K562 (cell line): ENCODE data around the gene C11orf98. TPM values are rescaled to one million over a fixed set of nuclear protein-coding genes. Genes with fewer than 3 reads are reported as not detected.

Source experiments
- ASH1L ChIP-seq: fragments of 450-650 bp; IDR thresholded peaks from 2 replicates; pipeline ENCODE4 v1.6.1; 2018; ENCODE audit warnings: borderline replicate concordance, mild to moderate bottlenecking, low read depth; ENCODE audit not compliant: partially characterized antibody
- BCOR ChIP-seq: fragments of 450-650 bp; IDR thresholded peaks from 2 replicates; pipeline ENCODE4 v1.6.1; 2016
- CBFB ChIP-seq: sonication (generic); formaldehyde crosslinking; IDR thresholded peaks from 2 replicates; pipeline ENCODE4 v1.4.0; 2020; ENCODE audit warnings: mild to moderate bottlenecking, missing genetic modification reagents
- EP400 ChIP-seq: fragments of 450-650 bp; IDR thresholded peaks from 2 replicates; pipeline ENCODE4 v1.6.1; 2017; ENCODE audit warnings: antibody characterized with exemption, mild to moderate bottlenecking, moderate library complexity
- FOXK1 ChIP-seq: sonication (generic); formaldehyde crosslinking; IDR thresholded peaks from 2 replicates; pipeline ENCODE4 v1.8.0; 2022; ENCODE audit warnings: missing genetic modification reagents, mild to moderate bottlenecking, borderline replicate concordance
- GATAD2B ChIP-seq: fragments of 450-650 bp; IDR thresholded peaks from 2 replicates; pipeline ENCODE4 v1.6.1; 2017; ENCODE audit warnings: mild to moderate bottlenecking, borderline replicate concordance
- KDM5B ChIP-seq: fragments of 200-600 bp; sonication (generic); IDR thresholded peaks from 2 replicates; pipeline ENCODE4 v1.6.1; 2012; ENCODE audit warnings: low read depth, mild to moderate bottlenecking, moderate library complexity, low read length, control low read depth, inconsistent platforms; ENCODE audit not compliant: insufficient replicate concordance
- NCOA1 ChIP-seq: fragments of 450-650 bp; IDR thresholded peaks from 2 replicates; pipeline ENCODE4 v1.6.1; 2016; ENCODE audit warnings: low read depth
- PHF21A ChIP-seq: fragments of 450-650 bp; IDR thresholded peaks from 2 replicates; pipeline ENCODE4 v1.6.1; 2017; ENCODE audit warnings: low read depth, borderline replicate concordance
- SMAD1 ChIP-seq: fragments of 150-350 bp; IDR thresholded peaks from 2 replicates; pipeline ENCODE4 v1.6.1; 2014; ENCODE audit warnings: low read length, low read depth; ENCODE audit not compliant: partially characterized antibody
- TBL1XR1 ChIP-seq, 2 experiments: IDR thresholded peaks; 2 replicates each; pipeline ENCODE4 v1.6.1; 2012; ENCODE audit warnings: improper control_type of control experiment in 2 of 2, low read length in 2 of 2, mild to moderate bottlenecking in 1 of 2
- ZBTB11 ChIP-seq, 3 experiments: fragments of 200-800 bp in 1 of 3; fragments of 250-450 bp in 1 of 3; fragments of 450-650 bp in 1 of 3; sonication (Bioruptor Pico) in 1 of 3; sonication (Bioruptor generic) in 1 of 3; formaldehyde crosslinking in 1 of 3; IDR thresholded peaks; 2 replicates each; pipeline versions ENCODE4 v1.6.1 to v1.8.0; 2016 to 2022; ENCODE audit warnings: mild to moderate bottlenecking in 2 of 3, missing genetic modification characterization in 2 of 3, missing compliant biosample characterization in 1 of 3, moderate library complexity in 1 of 3
- ZC3H8 ChIP-seq: fragments of 450-650 bp; IDR thresholded peaks from 2 replicates; pipeline ENCODE4 v1.6.1; 2017
- ZNF431 ChIP-seq: sonication (generic); formaldehyde crosslinking; IDR thresholded peaks from 2 replicates; pipeline ENCODE4 v1.8.0; 2022; ENCODE audit warnings: mild to moderate bottlenecking, missing genetic modification reagents
- ZNF592 ChIP-seq: fragments of 450-650 bp; IDR thresholded peaks from 2 replicates; pipeline ENCODE4 v1.6.1; 2017; ENCODE audit warnings: antibody characterized with exemption, mild to moderate bottlenecking
- polyA plus RNA-seq, 8 experiments: library from polyadenylated mRNA; depleted of rRNA in 4 of 8; stranded (reverse) in 5 of 8; unstranded in 3 of 8; fragments of >200 nt; fragmentation: Nextera tagmentation in 2 of 8; fragmentation: Illumina TruSeq in 1 of 8; extraction: Ambion mirVana in 2 of 8; extraction: Trizol in 1 of 8; gene quantifications; 2 replicates each; pipeline versions ENCODE4 v1.2.1 to v1.2.3, GENCODE V29; 2011 to 2014; ENCODE audit warnings: inconsistent platforms in 1 of 8, missing spikeins in 1 of 8
- total RNA-seq, 7 experiments: library from RNA; depleted of rRNA in 6 of 7; stranded (reverse); fragments of >200 nt in 6 of 7; fragmentation: Illumina TruSeq in 2 of 7; extraction: Trizol in 2 of 7; gene quantifications; 2 replicates each; pipeline versions ENCODE4 v1.2.1 to v1.2.3, GENCODE V29; 2011 to 2021; ENCODE audit warnings: low replicate concordance in 1 of 7

Gene C11orf98
- total and polyA plus RNA-seq, 9 of the 15 experiments (the other 6 are each of a cell fraction or from before 2014, with no cell fraction given), result 103 to 352 (median 218) TPM

GRCh38 chr11:62678770-62679696 lies 14.0 kb upstream of the C11orf98 start, which contains the start of gene UBXN1 (continued):
- peak; percentile 73; the same call in 1 of the 2 replicates for TF ChIP-seq ZNF592
- 0 out of 2 replicates have a peak, but pooled peaks have one; percentile 15 for TF ChIP-seq BCOR
- TF ChIP-seq PHF21A, result no peak
- peak; percentile 84 for TF ChIP-seq EP400
- 0 out of 2 replicates have a peak, but pooled peaks have one; percentile 20 for TF ChIP-seq NCOA1
- peak; percentile 75 for TF ChIP-seq KDM5B
- TF ChIP-seq CBFB (CRISPR knock-in tag), result peak; percentile 83
- TF ChIP-seq FOXK1, result no peak
- peak; percentile 49 for TF ChIP-seq SMAD1
- no peak for TF ChIP-seq ZNF431
- TF ChIP-seq GATAD2B, result peak; percentile 8; the same call in 1 of the 2 replicates
- TF ChIP-seq ZBTB11 (CRISPR knock-in tag; IDR thresholded peaks at IDR 0.05), result peak; percentile 47 to 95 (median 63); a peak in 4 of 6 replicates
- TF ChIP-seq TBL1XR1 (IDR thresholded peaks at IDR 0.05; ENCODE audit: low read length in 2 of 2), result 0 out of 4 replicates have a peak, but pooled peaks of 1 of the 2 experiments have one; percentile 30
- TF ChIP-seq ASH1L, result no peak
- no peak for TF ChIP-seq ZC3H8
